Hepatocyte (in vitro differentiated cells): Measurements from ENCODE around the gene DLG2.

ENCODE experiments used
- EZH2phosphoT487 ChIP-seq: fragments of 200-600 bp; sonication (generic); IDR thresholded peaks from one replicate; pipeline ENCODE4 v1.6.1; 2018; ENCODE audit warnings: antibody characterized with exemption, mild to moderate bottlenecking, low read depth, moderate library complexity; ENCODE audit not compliant: unreplicated experiment, severe bottlenecking
- TF ChIP-seq, protein P1 (sequence below): fragments of 200-600 bp; sonication (generic); IDR thresholded peaks from 2 replicates; pipeline ENCODE4 v1.5.1; 2016; ENCODE audit warnings: antibody characterized with exemption, mild to moderate bottlenecking; ENCODE audit not compliant: poor library complexity

DNA sequence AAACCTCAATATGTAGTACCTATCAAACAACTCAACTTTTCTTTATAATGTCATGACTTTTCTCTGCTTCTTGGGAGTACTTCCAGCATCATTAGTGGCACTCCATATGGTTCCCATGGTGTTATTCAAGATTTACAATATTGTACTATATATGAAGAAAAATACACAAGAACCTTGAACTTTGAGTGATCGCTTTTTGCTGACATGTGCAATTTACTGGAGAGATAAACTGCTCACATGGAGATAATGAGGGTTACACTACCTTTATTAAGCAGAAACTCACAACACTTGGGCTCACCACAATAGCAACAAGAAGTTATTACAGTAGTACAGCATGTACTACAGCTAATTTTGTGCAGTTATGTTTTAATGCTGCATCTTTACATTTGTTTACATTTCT is 388.2 kb downstream of the DLG2 start:
- TF ChIP-seq, protein P1, sequence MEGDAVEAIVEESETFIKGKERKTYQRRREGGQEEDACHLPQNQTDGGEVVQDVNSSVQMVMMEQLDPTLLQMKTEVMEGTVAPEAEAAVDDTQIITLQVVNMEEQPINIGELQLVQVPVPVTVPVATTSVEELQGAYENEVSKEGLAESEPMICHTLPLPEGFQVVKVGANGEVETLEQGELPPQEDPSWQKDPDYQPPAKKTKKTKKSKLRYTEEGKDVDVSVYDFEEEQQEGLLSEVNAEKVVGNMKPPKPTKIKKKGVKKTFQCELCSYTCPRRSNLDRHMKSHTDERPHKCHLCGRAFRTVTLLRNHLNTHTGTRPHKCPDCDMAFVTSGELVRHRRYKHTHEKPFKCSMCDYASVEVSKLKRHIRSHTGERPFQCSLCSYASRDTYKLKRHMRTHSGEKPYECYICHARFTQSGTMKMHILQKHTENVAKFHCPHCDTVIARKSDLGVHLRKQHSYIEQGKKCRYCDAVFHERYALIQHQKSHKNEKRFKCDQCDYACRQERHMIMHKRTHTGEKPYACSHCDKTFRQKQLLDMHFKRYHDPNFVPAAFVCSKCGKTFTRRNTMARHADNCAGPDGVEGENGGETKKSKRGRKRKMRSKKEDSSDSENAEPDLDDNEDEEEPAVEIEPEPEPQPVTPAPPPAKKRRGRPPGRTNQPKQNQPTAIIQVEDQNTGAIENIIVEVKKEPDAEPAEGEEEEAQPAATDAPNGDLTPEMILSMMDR, result no peak
- TF ChIP-seq EZH2phosphoT487, result no peak
